LHCN-M2 (cell line): Measurements from ENCODE around the gene DENND4C. TPM values are rescaled to one million over a fixed set of nuclear protein-coding genes. Genes with fewer than 3 reads are reported as not detected.
"Not testable (repeated sequence)": the region's sequence is repeated elsewhere in the genome, so short reads cannot be mapped to it uniquely, and the experiment has no call there.

ENCODE experiments used
- DNase-seq: peaks from one replicate; pipeline ENCODE4 v3.0.0-alpha.2; 2012; ENCODE audit warnings: low read depth
- total RNA-seq: library from RNA; depleted of rRNA; stranded (reverse); fragments of >200 nt; gene quantifications from 2 replicates; pipeline ENCODE4 v1.2.3, GENCODE V29; 2014; rRNA removed

The DENND4C gene
- total RNA-seq, 1 experiment from 2014 or later = 29.3 TPM

GRCh38 chr9:19410195-19410503 is 179.7 kb downstream of the DENND4C start:
- DNase-seq = no peak

GRCh38 chr9:19410594-19410993 is 180.1 kb downstream of the DENND4C start:
- DNase-seq = no peak

GRCh38 chr9:19411316-19411715 is 180.8 kb downstream of the DENND4C start:
- no peak for DNase-seq

- not testable (repeated sequence) for DNase-seq
Observed at GRCh38 chr9:19413456-19413855, 183.0 kb downstream of the DENND4C start.

GRCh38 chr9:19416143-19416542 is 185.7 kb downstream of the DENND4C start:
- peak; percentile 6 for DNase-seq

- no peak for DNase-seq
Observed at GRCh38 chr9:19420877-19421276, 190.4 kb downstream of the DENND4C start.

Other genes starting within 250 kb of the DENND4C start
- 0.06 TPM in 1 of 2 replicates, not detected in the other for gene SAXO1, start 197.5 kb upstream of the DENND4C start, total RNA-seq
- 59.1 and 73.0 TPM in 2 replicates for gene RRAGA, start 181.3 kb upstream of the DENND4C start, total RNA-seq
- 29.0 and 29.2 TPM in 2 replicates for gene HAUS6, start 127.8 kb upstream of the DENND4C start, total RNA-seq
- gene PLIN2, start 103.2 kb upstream of the DENND4C start, total RNA-seq = 85.1 and 106 TPM in 2 replicates
- 955 and 1,058 TPM in 2 replicates for gene RPS6, start 149.5 kb downstream of the DENND4C start, total RNA-seq
- 1.9 and 2.1 TPM in 2 replicates for gene ACER2, start 178.3 kb downstream of the DENND4C start, total RNA-seq